B cell (primary cell): Measurements from ENCODE around the gene KRTAP5-9.

Experiments used
- CTCF ChIP-seq: fragments of 200-600 bp; IDR thresholded peaks from one replicate; pipeline ENCODE4 v1.8.0; 2022; ENCODE audit warnings: antibody characterized with exemption, mild to moderate bottlenecking
- EZH2 ChIP-seq: IDR thresholded peaks from 2 replicates; pipeline ENCODE4 v1.6.1; 2012; ENCODE audit warnings: borderline replicate concordance, low read depth, mild to moderate bottlenecking, moderate library complexity, low read length; ENCODE audit not compliant: insufficient read depth, poor library complexity, severe bottlenecking

DNA sequence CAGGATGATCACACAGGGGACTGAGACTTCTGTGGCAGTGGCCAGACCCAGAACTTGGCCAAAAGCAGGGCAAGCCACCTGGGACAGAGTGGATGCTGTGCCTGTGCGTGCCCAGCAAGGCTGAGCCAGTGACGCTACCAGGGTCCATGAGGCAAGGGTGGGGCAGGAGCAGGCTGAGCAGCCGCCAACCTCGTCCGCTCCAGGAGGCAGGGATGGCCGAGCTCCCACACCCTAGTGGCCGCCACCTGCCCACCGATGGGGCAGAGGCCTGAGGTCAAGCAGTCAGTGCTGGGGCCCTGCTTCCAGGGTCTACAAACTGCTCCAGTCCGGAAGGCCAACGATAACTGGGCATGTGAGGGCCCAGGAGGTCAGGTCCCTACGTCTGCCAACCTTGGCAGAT lies 7.3 kb downstream of the KRTAP5-9 start:
- TF ChIP-seq CTCF (no peak), EZH2 (no peak)
